Fibroblast of villous mesenchyme (primary cell): Measurements from ENCODE around the gene SLC11A2. TPM values are rescaled to one million over a fixed set of nuclear protein-coding genes. Genes with fewer than 3 reads are reported as not detected.
"Not testable (repeated sequence)": the region's sequence is repeated elsewhere in the genome, so short reads cannot be mapped to it uniquely, and the experiment has no call there.

Experiments
- DNase-seq: peaks from one replicate; pipeline ENCODE4 v3.0.0-alpha.2; 2010; ENCODE audit warnings: low read depth
- H3K4me3 ChIP-seq: 2 replicates; pipeline ENCODE4 v1.5.1; 2011; ENCODE audit warnings: low read depth, mild to moderate bottlenecking, low read length
- total RNA-seq: library from RNA; depleted of rRNA; stranded (reverse); fragments of >200 nt; gene quantifications from 2 replicates; pipeline ENCODE4 v1.2.3, GENCODE V29; 2012
- TF ChIP-seq, protein P1 (sequence below): IDR thresholded peaks from 2 replicates; pipeline ENCODE4 v1.5.1; 2012; ENCODE audit warnings: low read depth, mild to moderate bottlenecking, low read length; ENCODE audit not compliant: insufficient read depth

Gene SLC11A2
- total RNA-seq, 1 donor, result 56.6 TPM

DNA sequence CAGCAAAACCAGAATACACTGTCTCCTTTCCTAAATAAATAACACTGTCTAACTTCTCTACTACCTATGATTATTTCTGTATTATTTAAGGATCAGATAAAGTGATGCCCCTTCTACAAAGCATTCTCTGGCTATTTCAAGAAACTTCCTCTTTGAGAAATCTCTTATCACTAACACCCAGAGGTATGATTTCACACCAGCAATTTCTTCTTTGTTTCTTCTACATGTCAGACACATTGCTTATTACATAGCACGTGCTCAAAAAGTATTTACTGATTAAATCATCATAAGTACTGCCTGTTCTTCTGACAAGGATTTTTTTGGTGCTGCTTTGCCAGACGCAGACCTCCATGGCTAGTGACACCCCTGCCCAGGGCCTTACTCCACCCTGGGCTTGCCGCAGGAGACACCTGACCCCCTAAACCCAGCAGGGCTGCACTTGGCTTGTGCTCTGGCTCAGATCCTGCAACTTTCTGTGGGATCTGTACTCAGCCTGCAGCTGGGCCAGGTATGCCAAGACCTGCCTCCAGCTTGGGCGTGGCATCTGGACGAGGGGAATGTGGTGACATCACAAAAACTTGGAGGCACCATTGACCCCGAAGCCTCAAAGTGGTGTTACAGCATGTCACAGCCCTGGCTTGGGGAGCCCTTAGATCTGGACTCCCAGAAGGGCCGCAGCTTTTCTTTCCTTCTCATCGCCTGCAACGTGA is 89.2 kb downstream of the SLC11A2 start:
- no peak for DNase-seq
- TF ChIP-seq, protein P1, sequence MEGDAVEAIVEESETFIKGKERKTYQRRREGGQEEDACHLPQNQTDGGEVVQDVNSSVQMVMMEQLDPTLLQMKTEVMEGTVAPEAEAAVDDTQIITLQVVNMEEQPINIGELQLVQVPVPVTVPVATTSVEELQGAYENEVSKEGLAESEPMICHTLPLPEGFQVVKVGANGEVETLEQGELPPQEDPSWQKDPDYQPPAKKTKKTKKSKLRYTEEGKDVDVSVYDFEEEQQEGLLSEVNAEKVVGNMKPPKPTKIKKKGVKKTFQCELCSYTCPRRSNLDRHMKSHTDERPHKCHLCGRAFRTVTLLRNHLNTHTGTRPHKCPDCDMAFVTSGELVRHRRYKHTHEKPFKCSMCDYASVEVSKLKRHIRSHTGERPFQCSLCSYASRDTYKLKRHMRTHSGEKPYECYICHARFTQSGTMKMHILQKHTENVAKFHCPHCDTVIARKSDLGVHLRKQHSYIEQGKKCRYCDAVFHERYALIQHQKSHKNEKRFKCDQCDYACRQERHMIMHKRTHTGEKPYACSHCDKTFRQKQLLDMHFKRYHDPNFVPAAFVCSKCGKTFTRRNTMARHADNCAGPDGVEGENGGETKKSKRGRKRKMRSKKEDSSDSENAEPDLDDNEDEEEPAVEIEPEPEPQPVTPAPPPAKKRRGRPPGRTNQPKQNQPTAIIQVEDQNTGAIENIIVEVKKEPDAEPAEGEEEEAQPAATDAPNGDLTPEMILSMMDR, result no peak
- no peak overlapping the region for H3K4me3 ChIP-seq

DNA sequence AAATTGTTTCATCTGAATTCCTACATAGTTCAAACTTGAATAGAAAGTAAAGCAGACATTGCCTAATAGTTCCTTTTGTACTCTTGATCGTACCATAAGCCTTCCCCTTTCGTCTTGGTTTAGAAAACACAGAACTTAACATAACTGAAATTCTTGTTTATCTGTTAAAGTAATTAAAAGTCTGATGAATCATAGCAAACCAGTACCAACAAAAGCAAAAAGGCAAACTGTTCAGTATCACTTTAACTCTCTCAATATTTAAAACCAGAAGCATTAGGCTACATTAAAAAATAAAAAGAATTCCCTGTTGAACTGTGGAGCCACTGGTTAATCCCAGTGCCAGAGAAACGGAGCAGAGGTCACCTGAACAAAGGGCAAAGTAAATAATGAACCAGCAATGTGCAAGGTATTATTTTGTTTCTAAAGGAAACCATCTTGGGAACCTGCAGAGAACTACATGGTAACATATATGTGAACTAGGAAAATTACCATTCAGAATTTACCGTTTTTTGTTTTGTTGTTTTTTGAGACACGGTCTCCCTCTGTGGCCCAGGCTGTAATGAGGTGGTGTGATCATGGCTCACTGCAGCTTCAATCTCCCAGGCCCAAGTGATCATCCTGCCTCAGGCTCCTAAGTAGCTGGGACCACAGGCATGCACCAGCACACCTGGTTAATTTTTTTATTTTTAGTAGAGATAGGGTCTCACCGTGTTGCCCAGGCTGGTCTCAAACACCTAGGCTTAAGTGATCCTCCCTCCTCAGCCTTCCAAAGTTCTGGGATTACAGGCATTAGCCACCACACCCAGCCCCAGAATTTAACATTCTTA is 91.0 kb downstream of the SLC11A2 start:
- DNase-seq, result peak; percentile 85
- TF ChIP-seq, protein P1, result no peak
- no peak overlapping the region for H3K4me3 ChIP-seq

DNA sequence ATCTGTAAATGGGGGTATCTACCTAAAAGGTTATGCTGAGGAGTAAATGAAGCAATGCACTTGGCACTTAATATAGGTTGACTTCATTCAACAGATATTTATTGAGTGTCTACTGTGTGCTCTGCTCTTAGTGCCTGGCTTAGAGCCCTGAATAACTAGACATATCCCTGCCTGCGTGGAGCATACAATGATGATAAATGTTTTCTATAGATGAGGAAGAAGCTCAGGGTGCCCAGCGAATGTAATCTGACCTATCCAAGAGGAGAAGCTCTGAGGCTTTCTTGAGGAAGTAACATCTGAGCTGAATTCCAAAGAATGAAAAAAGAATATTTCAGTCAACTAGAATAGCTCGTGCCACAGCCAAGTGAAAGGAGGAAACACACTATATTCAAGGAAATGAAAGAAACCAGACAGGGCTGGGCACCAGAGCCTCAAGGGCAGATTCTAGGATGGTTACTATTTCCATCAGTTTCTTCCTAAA is 91.8 kb downstream of the SLC11A2 start:
- DNase-seq, result no peak
- H3K4me3 ChIP-seq, result no peak overlapping the region
- TF ChIP-seq, protein P1, result no peak

DNA sequence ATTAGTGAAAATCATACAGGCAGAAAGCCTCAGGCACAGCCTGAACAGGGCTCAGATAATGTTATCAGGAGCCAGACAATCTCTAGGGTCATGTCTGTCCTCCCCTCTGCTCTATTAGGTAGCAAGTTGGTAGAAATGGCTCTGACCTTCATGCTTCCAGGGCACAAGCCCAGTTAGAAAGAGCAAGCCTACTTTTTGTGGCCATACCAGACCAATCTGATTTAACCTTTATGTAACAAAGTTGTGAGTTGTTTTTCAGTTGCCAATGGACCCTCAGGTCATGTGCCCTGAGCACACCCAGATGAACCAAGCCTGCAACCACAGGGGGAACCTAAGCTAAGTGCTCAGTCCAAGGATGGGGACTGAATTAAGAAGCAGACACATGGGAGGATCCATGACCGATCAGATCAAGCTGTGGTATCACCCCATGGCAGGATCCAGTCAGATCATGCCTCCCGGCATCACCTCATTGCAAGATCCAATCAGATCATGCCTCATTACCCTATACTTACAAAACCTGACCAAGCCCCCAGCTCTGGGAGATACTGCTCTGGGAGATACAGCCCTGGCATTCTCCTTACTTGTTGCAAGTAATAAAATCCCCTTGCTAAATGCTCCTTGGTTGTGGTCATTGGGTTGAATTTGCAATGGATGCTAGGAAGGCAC is 92.6 kb downstream of the SLC11A2 start:
- no peak for DNase-seq
- TF ChIP-seq, protein P1, result no peak
- H3K4me3 ChIP-seq, result no peak overlapping the region

DNA sequence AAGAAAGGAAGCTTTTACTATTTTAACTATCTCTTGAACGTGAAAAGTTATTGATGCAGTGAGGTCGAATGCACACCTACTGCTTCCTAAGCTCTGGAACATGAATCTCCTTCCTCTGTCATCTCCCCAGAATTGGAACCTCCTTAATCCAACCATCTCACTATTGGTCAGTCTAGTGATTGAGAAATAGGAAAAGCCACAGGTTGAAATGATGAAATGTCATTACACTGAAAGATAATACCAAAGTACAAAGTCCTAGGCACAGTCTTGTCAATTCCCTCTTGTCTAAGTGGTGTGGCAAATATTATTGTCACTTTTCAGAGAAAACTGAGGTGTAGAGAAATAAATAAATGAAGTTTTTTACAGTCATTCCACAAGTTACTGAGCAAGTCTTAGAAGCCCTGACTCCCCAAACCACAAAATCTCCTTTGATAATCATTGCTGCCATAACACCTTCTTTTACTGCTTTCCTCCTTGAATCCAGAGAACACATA is 93.3 kb downstream of the SLC11A2 start:
- peak; percentile 61 for DNase-seq
- TF ChIP-seq, protein P1, result no peak
- H3K4me3 ChIP-seq, result no peak overlapping the region

DNA sequence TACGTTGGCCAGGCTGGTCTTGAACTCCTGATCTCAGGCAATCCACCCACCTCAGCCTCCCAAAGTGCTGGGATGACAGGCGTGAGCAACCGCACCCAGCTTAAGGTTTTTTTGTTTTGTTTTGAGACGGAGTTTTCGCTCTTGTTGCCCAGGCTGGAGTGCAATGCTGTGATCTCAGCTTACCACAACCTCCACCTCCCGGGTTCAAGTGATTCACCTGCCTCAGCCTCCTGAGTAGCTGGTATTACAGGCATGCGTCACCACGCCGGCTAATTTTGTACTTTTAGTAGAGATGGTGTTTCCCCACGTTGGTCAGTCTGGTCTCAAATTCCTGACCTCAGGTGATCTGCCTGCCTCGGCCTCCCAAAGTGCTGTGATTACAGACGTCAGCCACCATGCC is 95.7 kb downstream of the SLC11A2 start:
- not testable (repeated sequence) for DNase-seq, H3K4me3 ChIP-seq

DNA sequence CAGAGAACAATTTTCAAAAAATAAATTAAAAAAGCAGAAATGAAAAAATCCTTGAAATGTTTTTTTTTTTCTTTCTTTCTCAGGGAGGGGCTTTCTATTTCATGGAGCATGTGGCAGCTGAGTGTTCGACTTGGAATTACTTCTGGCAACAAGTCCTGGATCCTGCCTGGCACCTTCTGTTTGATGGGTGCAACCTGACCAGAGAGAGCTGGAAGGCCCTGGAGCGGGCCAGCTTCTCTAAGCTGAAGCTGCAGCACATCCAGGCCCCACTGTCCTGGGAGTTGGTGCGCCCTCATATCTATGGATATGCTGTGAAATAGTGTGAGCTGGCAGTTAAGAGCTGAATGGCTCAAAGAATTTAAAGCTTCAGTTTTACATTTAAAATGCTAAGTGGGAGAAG is 96.4 kb downstream of the SLC11A2 start:
- TF ChIP-seq, protein P1, result no peak
- DNase-seq, result no peak
- no peak overlapping the region for H3K4me3 ChIP-seq
